GM19372 (cell line): ENCODE data around the gene NOXO1.

Source experiments
- ATAC-seq: cut with Tn5 transposase; IDR thresholded peaks from one replicate; pipeline ENCODE4 v1.9.1; 2021; ENCODE audit warnings: mild to moderate bottlenecking, low read depth, moderate library complexity; ENCODE audit not compliant: unreplicated experiment

Gene NOXO1

DNA sequence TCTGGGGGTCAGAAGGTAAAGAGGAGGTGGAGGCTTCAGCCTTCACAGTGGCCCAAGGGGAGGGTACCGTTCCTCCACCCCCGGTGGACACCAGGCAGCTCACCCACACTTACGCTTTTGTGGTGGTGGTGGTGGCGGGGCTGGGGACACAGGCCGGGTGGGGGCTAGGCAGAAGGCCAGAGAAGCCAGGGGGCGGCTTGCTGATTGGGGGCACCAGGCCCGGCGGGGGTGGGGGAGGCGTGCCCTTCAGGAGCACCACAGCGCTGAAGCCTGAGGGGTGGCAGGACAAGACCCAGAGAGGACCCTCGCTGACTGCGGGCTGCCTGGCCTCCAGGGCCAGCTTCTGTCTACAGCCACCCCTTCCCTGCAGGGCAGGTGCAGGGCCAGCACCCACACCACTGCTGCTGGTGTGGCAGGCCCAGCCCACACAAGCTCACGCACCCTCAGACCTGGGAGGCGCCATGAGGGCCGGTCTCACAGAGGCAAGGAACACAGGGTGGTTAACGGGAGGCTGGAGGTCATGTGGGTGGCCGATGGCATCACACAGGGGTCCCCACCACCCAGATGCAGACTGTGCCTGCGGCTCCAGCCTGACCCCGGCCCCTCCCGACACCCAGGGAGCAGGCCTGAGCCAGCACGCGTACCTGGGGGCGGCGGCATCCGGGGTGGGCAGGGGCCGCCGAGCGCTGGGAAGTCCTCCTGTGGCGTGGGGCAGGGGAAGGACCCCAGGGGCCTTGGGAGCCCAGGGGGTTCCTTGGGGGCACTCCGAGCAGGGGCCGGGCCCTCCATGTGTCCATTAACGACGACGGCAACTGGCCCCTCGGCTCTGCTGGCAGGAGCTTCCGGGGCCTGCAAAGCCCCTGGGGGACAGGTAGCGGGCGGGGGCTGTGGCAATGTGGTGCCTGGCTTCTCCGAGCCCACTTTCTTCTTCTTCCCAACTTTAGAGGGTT, 17.9 kb upstream of the NOXO1 start:
- ATAC-seq: no peak

DNA sequence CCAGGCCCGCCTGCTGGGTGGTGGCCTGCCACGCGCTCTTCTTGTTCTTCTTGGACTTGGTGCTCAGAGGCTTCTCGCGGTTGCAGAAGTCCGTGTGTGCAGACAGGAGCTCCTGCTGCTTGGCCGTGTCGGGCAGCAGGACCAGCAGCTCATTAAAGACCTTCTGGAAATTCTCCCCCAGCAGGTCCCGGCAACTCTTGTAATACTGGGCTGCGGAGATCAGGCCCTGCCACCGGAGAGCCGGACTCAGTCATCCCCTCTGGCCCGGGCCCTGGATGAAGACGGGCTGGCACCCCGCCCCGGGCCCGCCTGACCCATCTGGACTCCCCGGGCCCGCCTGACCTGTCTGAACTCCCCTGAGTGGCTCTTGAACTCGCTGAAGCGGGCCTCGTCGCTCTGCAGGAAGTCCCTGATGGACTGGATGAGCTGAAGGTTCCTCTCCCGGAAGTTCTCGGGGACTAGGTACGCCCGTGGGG, 17.1 kb upstream of the NOXO1 start:
- no peak for ATAC-seq

DNA sequence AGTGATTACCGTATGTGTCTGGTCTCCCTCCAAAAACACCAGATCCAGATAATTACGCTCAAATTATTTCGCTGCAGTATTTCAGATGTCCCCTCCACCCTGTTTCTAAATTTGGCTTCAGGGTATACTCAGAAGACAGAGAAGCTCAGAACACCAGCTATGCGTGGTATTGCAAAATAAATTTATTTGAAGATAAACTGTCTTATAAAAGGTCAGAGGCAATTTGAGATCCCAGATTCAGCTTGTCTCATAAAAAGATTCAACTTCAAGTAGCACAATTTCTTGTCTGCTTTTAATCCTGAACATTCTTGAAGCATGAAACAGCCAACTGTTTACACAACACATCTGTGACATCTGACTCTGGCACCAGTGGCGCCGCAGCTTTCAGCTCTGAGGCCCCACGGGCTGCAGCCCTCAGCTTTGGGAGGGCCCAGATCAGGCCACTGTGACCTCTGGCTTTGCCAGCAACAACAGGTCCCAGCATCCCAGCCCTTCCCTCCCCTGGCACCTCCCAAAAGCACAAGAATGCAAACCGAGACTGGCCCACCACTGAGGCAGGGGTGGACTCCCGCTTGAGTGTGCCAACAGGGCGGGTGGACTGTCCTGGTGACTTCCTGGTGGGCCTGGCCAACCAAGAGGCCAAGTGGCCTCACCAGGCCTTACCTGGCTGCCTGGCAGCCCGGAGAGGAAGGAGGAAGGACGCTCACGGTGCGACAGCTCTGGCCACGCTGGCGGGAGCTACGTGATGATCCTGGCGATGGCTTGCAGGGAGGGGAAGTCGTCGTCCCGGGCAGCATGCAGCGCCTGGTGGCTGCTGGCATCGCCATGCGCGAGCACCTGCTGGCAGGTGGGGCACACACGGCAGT, 16.5 kb upstream of the NOXO1 start:
- no peak for ATAC-seq

DNA sequence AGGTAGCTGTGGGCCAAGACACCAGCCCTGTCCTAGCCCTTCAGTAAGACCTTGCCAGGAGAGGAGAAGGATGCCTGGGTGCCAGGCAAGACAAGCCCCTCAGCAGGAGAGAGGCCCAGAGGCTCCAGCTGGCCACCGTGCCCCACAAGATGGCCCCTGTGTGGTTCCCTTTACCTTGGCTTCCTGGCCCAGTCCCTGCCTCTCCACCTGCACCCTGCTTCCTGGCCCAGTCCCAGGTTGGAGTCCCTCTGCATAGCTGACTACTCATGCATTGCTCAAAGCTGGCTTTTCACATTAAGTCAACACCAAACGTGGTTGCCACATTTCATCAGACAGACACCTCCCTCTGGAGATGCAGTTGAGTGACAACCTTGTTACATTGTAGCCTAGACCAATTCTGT, 12.5 kb upstream of the NOXO1 start:
- ATAC-seq: no peak

DNA sequence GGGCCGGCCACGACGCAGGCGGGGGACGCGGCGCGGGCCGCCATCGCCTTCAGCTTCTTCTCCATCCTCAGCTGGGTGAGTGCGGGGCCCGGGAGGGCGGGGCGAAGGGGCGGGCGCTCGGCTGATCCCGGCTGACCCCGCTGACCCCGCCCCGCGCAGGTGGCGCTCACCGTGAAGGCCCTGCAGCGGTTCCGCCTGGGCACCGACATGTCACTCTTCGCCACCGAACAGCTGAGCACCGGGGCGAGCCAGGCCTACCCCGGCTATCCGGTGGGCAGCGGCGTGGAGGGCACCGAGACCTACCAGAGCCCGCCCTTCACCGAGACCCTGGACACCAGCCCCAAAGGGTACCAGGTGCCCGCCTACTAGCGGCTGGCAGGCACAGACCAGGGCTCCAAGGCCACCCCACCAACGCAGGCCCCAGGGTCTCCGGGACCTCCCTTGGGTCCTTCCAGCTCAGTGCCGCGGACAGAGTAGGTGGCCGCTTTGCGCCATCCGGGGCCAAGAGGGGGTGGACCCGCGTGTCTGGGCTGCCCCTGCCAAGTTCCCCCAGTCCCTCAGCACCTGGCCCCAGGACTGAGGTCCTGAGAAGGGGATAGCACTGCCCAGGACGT, 11.5 kb upstream of the NOXO1 start:
- no peak for ATAC-seq

DNA sequence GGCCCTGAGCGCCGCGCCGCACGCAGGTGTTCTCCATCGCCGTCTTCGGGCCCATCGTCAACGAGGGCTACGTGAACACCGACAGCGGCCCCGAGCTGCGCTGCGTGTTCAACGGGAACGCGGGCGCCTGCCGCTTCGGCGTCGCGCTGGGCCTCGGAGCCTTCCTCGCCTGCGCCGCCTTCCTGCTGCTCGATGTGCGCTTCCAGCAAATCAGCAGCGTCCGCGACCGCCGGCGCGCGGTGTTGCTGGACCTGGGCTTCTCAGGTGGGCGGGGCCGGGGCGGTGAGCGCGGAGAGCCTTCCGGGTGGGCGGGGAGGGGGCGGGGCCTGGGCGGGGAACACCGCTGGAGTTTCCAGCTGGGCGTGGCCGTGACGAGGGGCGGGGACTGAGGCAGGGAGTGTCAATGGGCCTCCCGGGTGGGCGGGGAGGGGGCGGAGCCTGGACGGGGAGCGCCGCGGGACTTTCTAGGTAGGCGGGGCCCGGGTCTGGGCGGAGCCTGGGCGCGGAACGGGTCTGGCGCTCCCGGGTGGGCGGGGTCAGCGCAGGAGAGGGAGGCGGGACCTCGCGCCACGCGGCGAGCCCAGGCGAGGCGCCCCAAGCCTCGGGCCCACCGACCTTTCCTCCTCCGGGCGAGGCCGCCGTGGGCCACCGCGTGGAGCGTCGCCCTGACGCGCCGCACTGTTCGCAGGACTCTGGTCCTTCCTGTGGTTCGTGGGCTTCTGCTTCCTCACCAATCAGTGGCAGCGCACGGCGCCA, 10.9 kb upstream of the NOXO1 start:
- ATAC-seq: peak; percentile 51

DNA sequence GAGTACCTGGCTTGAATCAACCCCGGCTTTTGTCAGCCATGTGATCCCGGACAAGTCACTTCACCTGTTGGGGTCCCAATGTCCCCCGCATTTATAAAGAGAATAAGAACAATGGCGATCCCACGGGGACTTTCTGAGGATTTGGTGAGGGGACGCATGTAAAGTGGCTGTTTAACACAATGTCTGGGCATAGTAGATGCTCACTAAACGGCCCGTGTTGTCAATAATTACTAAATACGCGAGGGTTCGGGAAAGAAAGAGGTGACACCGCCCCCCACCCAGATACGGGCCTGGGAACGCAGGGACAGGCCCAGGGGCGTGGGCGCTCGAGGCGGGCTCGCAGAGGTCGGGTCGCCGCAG, 10.3 kb upstream of the NOXO1 start:
- no peak for ATAC-seq

DNA sequence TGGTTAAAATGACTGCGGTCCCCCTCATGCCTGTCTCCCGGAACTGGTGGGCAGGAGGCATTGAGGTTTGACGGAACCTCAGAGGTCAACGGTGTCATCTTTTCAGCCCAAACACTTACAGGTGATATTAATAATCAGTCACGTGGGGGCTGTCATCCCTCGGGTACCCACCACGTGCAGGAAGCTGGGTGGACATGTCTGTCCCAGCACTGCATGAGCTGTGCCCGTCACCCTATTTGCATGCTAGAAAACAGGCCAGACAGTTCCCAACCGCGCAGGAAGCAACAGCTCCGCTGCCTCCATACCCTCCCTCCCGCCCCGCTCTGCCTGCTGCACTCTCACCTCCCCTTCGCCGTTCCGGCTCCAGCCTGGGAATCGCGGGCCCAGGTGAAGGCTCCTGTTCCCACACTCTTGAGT, 9.9 kb upstream of the NOXO1 start:
- ATAC-seq: peak; percentile 32

DNA sequence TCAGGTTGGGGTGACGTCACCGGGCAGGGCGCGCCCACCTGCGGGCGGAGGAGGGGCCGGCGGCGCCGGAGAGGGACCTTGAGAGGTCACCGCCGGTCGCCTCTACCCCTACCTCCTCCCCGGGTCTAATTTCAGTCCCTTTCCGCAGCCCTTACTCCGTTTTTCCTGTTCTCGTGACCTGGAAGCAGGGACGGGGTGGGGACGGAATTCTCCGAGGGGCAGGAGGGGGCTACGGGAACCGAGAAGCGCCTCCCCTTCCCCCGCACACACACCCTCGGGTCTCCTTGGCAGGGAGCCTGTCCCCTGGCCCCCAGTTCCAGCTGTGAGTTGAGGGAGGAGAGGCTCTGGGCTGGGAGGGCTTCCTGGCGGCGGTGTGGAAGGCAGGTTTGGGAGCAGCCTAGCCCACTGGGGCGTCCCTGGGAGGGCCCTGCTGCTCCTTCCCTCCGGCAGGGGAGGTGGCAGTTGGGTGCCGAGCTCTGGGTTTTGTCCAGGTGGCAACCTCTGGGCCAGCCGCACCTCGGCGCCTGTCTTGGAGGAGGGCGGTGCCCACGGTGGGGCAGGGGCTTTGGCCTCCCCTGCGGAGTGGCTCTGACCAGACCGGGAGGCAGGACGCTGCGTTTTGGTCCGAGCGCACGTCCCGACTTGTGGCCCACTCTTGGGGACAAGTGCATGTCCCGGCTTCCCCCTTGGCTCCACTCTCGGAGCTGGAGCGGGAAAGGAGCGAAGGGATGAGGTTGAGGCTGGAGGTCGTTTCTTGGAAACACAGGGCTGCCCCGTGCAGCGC, 9.3 kb upstream of the NOXO1 start:
- no peak for ATAC-seq

DNA sequence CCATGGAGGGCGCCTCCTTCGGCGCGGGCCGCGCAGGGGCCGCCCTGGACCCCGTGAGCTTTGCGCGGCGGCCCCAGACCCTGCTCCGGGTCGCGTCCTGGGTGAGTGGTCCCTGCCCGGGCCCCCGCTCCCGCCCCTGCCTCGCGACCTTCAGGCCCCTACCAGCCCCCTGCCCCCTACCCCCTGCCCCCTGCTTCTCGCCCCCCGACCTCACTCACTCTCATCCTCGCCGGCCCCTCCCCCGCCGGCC, 8.8 kb upstream of the NOXO1 start:
- ATAC-seq: no peak

DNA sequence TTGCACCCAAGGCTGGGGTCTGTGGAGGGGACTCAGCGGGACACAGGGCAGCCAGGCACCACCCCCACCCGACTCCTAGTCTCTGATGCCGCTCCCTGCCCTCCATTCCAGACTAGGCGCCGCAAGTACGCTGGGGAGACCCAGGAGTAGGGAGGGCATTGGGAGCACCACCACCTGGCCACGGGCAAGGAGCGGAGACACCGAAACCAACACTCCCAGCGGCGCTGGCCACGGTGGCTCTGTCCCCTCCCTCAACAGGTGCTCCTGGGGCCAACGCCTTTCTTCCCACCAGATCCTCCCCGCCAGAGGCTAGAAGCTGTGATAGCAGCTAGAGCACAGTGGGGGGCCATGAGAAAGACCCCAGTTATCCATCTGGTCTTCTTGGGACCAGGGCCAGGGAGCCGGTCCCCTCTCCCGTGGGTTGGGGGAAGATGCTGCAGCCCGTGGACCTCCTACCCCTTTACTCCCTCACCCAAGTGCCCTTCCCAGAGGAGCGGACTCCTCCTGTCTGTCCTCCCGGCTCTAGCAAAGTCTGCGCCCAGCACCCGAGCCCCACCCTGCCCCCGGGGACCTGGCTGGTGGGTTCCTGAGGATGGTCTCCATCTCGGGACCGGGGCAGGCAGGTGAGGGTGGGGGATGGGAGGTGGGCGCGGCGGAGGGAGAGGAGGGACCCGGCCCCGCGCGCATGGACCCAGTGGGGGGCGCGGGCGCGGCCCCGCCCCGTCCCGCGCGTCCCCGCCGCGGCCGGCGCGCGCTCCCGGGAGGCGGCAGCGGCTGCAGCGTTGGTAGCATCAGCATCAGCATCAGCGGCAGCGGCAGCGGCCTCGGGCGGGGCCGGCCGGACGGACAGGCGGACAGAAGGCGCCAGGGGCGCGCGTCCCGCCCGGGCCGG, 8.2 kb upstream of the NOXO1 start, which contains the start of gene SYNGR3:
Gene SYNGR3, plus strand, starts transcription at position 762 of the 892 bp plus-strand sequence. CDS start 133 bp downstream, outside the sequence.
- no peak for ATAC-seq

DNA sequence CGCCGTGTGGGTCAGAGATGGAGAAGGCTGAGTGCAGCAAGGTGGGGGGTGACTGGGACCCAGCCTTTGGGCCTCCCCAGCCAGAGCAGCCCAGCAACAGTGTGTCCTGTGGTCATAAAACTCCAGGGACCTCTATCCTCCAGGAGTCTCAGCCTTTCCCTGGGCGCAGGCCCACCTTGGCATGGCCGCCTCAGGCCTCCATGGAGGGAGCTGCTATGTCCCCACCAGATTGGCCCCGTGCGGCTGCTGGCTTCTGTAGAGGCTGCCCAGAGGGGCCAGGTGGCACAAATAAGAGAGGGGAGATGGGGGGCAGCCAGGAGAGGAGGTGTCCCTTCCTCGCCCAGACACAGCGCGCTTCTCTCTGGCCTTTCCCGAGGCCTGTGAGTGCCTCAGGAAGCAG, 5.9 kb upstream of the NOXO1 start:
- no peak for ATAC-seq

DNA sequence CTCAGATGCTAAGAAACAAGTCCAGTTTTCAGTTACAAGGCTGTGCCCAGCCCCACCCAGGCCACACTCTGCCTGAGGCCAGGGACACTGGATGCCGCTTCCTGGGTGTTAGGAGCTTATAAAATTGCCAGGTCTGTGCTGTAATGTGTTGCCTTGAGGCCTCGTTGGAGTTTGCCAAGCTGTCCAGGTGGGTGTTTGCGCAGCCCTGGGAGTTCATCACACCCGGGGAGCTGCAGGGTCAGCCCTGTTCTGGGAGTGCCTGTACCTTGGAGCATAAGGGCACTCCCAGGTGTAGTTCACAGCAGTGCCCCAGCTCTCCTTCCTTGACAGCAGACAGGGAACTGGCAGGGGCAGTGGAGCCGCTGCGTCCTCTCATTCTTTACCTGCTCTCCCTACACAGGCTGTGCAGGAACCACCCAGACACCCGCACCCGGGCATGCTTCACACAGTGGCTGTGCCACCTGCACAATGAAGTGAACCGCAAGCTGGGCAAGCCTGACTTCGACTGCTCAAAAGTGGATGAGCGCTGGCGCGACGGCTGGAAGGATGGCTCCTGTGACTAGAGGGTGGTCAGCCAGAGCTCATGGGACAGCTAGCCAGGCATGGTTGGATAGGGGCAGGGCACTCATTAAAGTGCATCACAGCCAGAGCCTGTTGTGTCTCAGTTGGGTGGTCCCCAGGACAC, 4.3 kb upstream of the NOXO1 start:
- ATAC-seq: no peak

DNA sequence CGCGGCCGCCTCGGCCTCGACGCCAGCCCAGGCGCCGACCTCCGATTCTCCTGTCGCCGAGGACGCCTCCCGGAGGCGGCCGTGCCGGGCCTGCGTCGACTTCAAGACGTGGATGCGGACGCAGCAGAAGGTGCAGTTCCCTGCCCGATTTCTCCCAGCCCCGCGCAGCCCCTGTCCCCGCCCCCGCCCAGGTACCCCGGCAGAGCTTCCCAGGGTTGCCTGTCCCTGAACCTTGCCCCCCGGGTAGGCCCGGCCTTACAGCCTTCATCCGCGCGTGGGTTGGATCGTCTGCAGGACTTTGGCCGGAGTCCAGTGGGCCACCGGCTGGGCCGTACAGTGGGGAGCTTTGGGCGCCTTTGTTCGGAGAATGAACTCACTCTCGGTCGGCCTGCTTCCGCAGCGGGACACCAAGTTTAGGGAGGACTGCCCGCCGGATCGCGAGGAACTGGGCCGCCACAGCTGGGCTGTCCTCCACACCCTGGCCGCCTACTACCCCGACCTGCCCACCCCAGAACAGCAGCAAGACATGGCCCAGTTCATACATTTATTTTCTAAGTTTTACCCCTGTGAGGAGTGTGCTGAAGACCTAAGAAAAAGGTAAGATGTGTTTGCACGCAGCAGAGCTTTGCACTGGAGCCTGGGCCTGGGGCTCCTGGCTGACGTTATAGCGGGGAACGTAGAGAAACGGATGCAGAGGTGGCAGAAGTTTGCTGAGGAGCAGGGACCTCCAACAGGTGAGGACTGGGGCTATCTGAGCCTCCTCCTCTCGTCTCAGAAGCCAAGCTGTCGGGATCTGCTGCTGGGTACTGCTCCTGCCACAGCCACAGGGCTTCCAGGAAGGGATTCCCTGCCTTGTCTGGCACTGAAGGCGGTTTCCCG, 3.3 kb upstream of the NOXO1 start:
- ATAC-seq: no peak

DNA sequence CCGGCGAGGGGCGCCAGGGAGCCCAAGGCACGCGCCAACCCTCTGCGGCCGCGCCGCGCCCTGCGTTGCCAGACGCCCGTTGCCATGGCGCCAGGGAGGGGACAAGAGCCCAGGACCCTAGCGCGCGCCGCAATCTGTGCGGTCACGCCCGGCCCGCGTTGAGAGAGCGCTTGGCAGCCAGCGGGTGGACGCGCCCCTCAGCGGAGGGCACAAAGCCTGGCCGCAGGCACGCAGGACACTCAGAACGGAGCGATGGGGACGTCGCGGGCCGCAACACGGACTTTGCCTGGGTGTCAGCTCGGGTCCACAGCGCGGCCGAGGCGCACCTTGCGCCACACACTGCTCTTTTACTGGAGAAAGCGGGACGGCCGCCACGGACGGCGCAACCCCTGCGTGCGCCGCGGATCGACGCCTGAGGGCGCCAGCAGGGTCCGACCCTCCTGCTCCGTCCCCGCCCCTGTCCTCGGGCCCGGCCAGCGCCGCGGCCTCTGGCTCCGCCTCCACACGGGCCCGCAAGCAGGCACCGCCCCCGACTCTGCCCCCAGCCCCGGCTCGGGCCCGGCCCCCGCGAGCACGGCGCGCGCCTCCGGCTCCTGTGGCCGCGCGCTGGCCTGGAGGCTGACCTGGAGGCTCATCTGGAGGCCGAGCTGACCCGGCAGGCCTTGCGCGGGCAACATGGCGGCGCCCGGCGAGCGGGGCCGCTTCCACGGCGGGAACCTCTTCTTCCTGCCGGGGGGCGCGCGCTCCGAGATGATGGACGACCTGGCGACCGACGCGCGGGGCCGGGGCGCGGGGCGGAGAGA, 2.5 kb upstream of the NOXO1 start, which contains the start of gene GFER:
Gene GFER, plus strand, starts transcription at position 650 of the 803 bp plus-strand sequence. Its CDS starts 26 bp downstream, at position 676.
- peak; percentile 85 for ATAC-seq

DNA sequence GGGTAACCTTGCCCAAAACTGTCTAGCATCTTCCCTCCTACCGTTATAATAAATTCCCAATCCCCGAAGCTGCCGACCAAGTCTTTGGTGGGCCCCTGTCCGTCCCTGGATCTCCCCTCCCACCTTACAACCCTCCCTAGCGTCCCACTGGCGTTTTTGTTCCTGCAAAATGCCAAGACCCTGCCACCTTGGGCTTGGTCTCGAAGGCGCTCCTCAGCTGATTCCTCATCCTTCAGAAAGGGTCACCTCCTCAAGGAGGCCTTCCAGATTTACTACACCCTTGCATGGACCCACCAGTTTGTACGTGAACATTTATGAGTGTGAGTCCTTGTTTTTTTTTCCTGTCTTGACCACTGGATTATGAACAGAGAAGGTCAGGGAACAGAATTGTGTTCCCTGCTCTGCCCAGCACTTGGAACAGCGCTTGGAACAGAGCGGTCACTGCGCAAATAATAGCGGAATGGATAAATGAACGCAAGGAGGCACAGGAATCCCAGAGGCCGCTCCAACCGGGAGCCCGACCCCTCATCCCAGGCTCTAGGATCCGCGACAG, 1.8 kb upstream of the NOXO1 start:
- ATAC-seq: no peak
